HepG2 (cell line): ENCODE results near the gene SKIDA1. TPM values are rescaled to one million over a fixed set of nuclear protein-coding genes. Genes with fewer than 3 reads are reported as not detected.

Experiments
- BRD4 ChIP-seq: sonication (generic); formaldehyde crosslinking; IDR thresholded peaks from 2 replicates; pipeline ENCODE4 v1.4.0; 2020; ENCODE audit warnings: missing genetic modification reagents
- EZH2 ChIP-seq: conservative IDR thresholded peaks from 2 replicates; pipeline ENCODE4 v1.6.1; 2012; ENCODE audit warnings: mild to moderate bottlenecking, low read depth, low read length, moderate library complexity
- GLI4 ChIP-seq: sonication (generic); formaldehyde crosslinking; IDR thresholded peaks from 2 replicates; pipeline ENCODE4 v1.5.1; 2020; ENCODE audit warnings: missing genetic modification reagents, mild to moderate bottlenecking, moderate library complexity, borderline replicate concordance
- NCOR1 ChIP-seq: fragments of 200-600 bp; sonication (generic); IDR thresholded peaks from 2 replicates; pipeline ENCODE4 v1.7.0; 2017; ENCODE audit warnings: antibody characterized with exemption, low read length, borderline replicate concordance
- PCBP1 ChIP-seq: fragments of 200-400 bp; formaldehyde crosslinking; IDR thresholded peaks from 2 replicates; pipeline ENCODE4 v1.6.1; 2017; ENCODE audit warnings: mild to moderate bottlenecking, low read depth, low read length, borderline replicate concordance
- PLRG1 ChIP-seq: fragments of 450-650 bp; conservative IDR thresholded peaks from 2 replicates; pipeline ENCODE4 v1.6.1; 2016
- POLR2A ChIP-seq, 2 experiments: IDR thresholded peaks; 2 replicates each; pipeline ENCODE4 v1.6.1; 2011; ENCODE audit warnings: low read depth in 2 of 2, low read length in 2 of 2, mild to moderate bottlenecking in 1 of 2, moderate library complexity in 1 of 2; ENCODE audit not compliant: insufficient read depth in 1 of 2
- POLR2AphosphoS5 ChIP-seq: IDR thresholded peaks from 2 replicates; pipeline ENCODE4 v1.6.1; 2012; ENCODE audit warnings: low read depth, low read length
- SAFB2 ChIP-seq: sonication (generic); formaldehyde crosslinking; IDR thresholded peaks from 2 replicates; pipeline ENCODE4 v1.5.1; 2020; ENCODE audit warnings: missing genetic modification reagents, low read depth, mild to moderate bottlenecking, borderline replicate concordance
- TBP ChIP-seq: sonication (generic); formaldehyde crosslinking; IDR thresholded peaks from 2 replicates; pipeline ENCODE4 v1.5.0; 2020; ENCODE audit warnings: missing genetic modification reagents
- XRCC5 ChIP-seq: fragments of 200-400 bp; formaldehyde crosslinking; optimal IDR thresholded peaks from 2 replicates; pipeline ENCODE3; 2017; ENCODE audit warnings: mild to moderate bottlenecking, low read length
- ZNF136 ChIP-seq: sonication (generic); formaldehyde crosslinking; IDR thresholded peaks from 2 replicates; pipeline ENCODE4 v1.8.1; 2022; ENCODE audit warnings: low read depth, mild to moderate bottlenecking, moderate library complexity, missing genetic modification reagents
- ZNF510 ChIP-seq: sonication (generic); formaldehyde crosslinking; IDR thresholded peaks from 2 replicates; pipeline ENCODE4 v1.4.0; 2020; ENCODE audit warnings: low read depth, mild to moderate bottlenecking, missing genetic modification reagents
- polyA plus RNA-seq, 8 experiments: library from polyadenylated mRNA; depleted of rRNA in 3 of 8; stranded (reverse) in 7 of 8; unstranded in 1 of 8; fragments of >200 nt; fragmentation: Illumina TruSeq in 4 of 8; extraction: Trizol in 4 of 8; gene quantifications; 2 replicates each; pipeline versions ENCODE4 v1.2.1 to v1.2.3, GENCODE V29; 2011 to 2016; ENCODE audit warnings: low read depth in 4 of 8, missing spikeins in 1 of 8, mixed read lengths in 1 of 8; ENCODE audit not compliant: insufficient read depth in 1 of 8
- total RNA-seq, 5 experiments: library from RNA; depleted of rRNA; stranded (reverse); fragments of >200 nt; fragmentation: Illumina TruSeq; extraction: Trizol; gene quantifications; 2 replicates each; pipeline ENCODE4 v1.2.3, GENCODE V29; 2016; ENCODE audit warnings: low read depth in 1 of 5
- TF ChIP-seq, protein P1 (sequence below): sonication (generic); formaldehyde crosslinking; IDR thresholded peaks from 2 replicates; pipeline ENCODE4 v1.4.0; 2020; ENCODE audit warnings: mild to moderate bottlenecking, missing genetic modification reagents
- TF ChIP-seq, protein P2 (sequence below): sonication (generic); formaldehyde crosslinking; IDR thresholded peaks from 2 replicates; pipeline ENCODE4 v1.5.1; 2020; ENCODE audit warnings: missing genetic modification reagents, mild to moderate bottlenecking, borderline replicate concordance
- TF ChIP-seq, protein P3 (sequence below): sonication (generic); formaldehyde crosslinking; IDR thresholded peaks from 2 replicates; pipeline ENCODE4 v1.5.0; 2020; ENCODE audit warnings: missing genetic modification reagents, mild to moderate bottlenecking, borderline replicate concordance
- TF ChIP-seq, protein P4 (sequence below): sonication (generic); formaldehyde crosslinking; IDR thresholded peaks from 2 replicates; pipeline ENCODE4 v1.4.0; 2020; ENCODE audit warnings: missing genetic modification reagents

Gene SKIDA1
- total and polyA plus RNA-seq, 2 of the 13 experiments (the other 11 are each of a cell fraction or from before 2014, with no cell fraction given), result 0.73 to 1.5 TPM

DNA sequence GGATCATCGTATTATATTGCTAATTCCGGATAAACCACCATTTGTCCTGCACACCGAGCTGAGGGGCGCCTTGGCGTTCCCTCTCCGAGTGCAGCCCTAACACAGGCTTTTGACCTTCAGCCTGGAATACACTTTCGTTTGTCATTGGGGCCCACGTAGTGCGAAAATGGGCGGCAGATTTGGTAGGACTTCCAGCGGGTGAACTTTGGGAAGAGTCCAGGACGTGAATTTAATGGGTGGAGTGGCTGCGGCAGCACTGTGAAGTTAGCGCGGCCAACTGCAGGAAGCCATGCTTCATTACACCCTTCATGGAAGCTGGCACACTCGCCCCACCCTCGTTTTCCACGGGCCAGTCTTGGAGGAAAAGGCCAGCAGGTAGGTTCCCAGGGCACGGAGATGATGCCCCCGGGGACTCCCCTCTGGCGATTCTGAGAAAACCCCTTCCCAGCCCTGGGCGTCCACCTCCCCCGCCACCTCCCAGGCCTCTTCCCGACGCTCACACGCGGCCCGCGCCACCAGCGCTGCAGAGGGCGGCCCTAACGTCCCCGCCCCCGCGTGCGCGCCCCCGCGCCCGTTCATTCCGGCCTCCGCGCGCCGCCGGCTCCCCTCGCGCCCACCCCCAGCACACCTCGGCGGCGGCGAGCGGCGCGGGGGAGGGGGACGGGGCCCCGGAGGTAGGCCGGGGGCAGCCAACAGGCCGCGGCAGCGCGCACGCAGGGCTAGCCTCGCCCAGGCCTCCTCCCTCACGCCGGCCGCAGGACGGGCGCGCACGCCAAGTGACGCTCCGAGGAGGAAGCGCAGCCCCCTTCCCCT lies 8.2 kb upstream of the SKIDA1 start, which contains the start of gene MLLT10 (continued):
- TF ChIP-seq, protein P1, sequence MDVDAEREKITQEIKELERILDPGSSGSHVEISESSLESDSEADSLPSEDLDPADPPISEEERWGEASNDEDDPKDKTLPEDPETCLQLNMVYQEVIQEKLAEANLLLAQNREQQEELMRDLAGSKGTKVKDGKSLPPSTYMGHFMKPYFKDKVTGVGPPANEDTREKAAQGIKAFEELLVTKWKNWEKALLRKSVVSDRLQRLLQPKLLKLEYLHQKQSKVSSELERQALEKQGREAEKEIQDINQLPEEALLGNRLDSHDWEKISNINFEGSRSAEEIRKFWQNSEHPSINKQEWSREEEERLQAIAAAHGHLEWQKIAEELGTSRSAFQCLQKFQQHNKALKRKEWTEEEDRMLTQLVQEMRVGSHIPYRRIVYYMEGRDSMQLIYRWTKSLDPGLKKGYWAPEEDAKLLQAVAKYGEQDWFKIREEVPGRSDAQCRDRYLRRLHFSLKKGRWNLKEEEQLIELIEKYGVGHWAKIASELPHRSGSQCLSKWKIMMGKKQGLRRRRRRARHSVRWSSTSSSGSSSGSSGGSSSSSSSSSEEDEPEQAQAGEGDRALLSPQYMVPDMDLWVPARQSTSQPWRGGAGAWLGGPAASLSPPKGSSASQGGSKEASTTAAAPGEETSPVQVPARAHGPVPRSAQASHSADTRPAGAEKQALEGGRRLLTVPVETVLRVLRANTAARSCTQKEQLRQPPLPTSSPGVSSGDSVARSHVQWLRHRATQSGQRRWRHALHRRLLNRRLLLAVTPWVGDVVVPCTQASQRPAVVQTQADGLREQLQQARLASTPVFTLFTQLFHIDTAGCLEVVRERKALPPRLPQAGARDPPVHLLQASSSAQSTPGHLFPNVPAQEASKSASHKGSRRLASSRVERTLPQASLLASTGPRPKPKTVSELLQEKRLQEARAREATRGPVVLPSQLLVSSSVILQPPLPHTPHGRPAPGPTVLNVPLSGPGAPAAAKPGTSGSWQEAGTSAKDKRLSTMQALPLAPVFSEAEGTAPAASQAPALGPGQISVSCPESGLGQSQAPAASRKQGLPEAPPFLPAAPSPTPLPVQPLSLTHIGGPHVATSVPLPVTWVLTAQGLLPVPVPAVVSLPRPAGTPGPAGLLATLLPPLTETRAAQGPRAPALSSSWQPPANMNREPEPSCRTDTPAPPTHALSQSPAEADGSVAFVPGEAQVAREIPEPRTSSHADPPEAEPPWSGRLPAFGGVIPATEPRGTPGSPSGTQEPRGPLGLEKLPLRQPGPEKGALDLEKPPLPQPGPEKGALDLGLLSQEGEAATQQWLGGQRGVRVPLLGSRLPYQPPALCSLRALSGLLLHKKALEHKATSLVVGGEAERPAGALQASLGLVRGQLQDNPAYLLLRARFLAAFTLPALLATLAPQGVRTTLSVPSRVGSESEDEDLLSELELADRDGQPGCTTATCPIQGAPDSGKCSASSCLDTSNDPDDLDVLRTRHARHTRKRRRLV (CRISPR knock-in tag), result no peak; the same call in 1 of the 2 replicates
- TF ChIP-seq BRD4 (CRISPR knock-in tag), result peak; percentile 97
- peak; percentile 75 for TF ChIP-seq POLR2AphosphoS5
- TF ChIP-seq ZNF136 (CRISPR knock-in tag), result peak; percentile 55
- TF ChIP-seq SAFB2, result peak; percentile 75
- 0 out of 2 replicates have a peak, but pooled peaks have one; percentile 30 for TF ChIP-seq PCBP1
- TF ChIP-seq, protein P2, sequence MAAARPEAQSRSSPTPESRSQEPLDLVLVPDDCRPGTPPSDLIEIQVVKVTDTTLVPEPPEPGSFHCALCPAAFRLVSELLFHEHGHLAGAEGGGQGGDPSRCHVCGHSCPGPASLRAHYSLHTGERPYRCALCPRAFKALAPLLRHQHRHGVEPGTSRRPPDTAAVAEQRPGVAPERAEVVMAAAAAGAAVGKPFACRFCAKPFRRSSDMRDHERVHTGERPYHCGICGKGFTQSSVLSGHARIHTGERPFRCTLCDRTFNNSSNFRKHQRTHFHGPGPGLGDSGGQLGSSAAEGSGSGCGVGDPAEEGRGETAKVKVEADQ (CRISPR knock-in tag), result peak; percentile 90
- TF ChIP-seq GLI4 (CRISPR knock-in tag), result peak; percentile 40; the same call in 1 of the 2 replicates
- TF ChIP-seq XRCC5, result peak; percentile 56
- TF ChIP-seq, protein P3, sequence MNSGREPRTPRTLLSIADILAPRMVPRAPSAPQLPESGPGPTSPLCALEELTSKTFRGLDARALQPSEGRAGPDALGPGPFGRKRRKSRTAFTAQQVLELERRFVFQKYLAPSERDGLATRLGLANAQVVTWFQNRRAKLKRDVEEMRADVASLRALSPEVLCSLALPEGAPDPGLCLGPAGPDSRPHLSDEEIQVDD (CRISPR knock-in tag), result no peak
- TF ChIP-seq TBP (CRISPR knock-in tag), result no peak
- TF ChIP-seq, protein P4, sequence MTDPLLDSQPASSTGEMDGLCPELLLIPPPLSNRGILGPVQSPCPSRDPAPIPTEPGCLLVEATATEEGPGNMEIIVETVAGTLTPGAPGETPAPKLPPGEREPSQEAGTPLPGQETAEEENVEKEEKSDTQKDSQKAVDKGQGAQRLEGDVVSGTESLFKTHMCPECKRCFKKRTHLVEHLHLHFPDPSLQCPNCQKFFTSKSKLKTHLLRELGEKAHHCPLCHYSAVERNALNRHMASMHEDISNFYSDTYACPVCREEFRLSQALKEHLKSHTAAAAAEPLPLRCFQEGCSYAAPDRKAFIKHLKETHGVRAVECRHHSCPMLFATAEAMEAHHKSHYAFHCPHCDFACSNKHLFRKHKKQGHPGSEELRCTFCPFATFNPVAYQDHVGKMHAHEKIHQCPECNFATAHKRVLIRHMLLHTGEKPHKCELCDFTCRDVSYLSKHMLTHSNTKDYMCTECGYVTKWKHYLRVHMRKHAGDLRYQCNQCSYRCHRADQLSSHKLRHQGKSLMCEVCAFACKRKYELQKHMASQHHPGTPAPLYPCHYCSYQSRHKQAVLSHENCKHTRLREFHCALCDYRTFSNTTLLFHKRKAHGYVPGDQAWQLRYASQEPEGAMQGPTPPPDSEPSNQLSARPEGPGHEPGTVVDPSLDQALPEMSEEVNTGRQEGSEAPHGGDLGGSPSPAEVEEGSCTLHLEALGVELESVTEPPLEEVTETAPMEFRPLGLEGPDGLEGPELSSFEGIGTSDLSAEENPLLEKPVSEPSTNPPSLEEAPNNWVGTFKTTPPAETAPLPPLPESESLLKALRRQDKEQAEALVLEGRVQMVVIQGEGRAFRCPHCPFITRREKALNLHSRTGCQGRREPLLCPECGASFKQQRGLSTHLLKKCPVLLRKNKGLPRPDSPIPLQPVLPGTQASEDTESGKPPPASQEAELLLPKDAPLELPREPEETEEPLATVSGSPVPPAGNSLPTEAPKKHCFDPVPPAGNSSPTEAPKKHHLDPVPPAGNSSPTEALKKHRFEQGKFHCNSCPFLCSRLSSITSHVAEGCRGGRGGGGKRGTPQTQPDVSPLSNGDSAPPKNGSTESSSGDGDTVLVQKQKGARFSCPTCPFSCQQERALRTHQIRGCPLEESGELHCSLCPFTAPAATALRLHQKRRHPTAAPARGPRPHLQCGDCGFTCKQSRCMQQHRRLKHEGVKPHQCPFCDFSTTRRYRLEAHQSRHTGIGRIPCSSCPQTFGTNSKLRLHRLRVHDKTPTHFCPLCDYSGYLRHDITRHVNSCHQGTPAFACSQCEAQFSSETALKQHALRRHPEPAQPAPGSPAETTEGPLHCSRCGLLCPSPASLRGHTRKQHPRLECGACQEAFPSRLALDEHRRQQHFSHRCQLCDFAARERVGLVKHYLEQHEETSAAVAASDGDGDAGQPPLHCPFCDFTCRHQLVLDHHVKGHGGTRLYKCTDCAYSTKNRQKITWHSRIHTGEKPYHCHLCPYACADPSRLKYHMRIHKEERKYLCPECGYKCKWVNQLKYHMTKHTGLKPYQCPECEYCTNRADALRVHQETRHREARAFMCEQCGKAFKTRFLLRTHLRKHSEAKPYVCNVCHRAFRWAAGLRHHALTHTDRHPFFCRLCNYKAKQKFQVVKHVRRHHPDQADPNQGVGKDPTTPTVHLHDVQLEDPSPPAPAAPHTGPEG (CRISPR knock-in tag), result peak; percentile 64
- no peak for TF ChIP-seq EZH2
- TF ChIP-seq ZNF510, result no peak
- no peak for TF ChIP-seq PLRG1
- peak in 1 of 2 experiments; percentile 91; a peak in 2 of 4 replicates for TF ChIP-seq POLR2A (IDR thresholded peaks at IDR 0.05; ENCODE audit: insufficient read depth in 1 of 2, low read depth in 2 of 2, low read length in 2 of 2)
- TF ChIP-seq NCOR1, result peak; percentile 75
